Heart right ventricle (tissue), 16 donors: Measurements from ENCODE around the gene LARP1B. TPM values are rescaled to one million over a fixed set of nuclear protein-coding genes. Genes with fewer than 3 reads are reported as not detected.

Experiments used
- ATAC-seq, 8 donors: fragments of 200-7000 bp; cut with Tn5 transposase; one replicate each; pipeline ENCODE4 v1.9.1; 2020; ENCODE audit warnings: mild to moderate bottlenecking in 8 of 8, moderate library complexity in 8 of 8, moderate number of reproducible peaks in 1 of 8
- DNase-seq, 2 donors: peaks; one replicate each; pipeline ENCODE4 v3.0.0-alpha.2; 2020
- H3K27ac ChIP-seq, 10 donors: fragments of 200-600 bp; sonication (generic) in 2 of 10; one replicate each; pipeline versions ENCODE4 v1.5.0 to v1.8.0; 2020 to 2022; ENCODE audit warnings: mild to moderate bottlenecking in 3 of 10
- H3K27me3 ChIP-seq, 7 donors: fragments of 200-600 bp; one replicate each; pipeline ENCODE4 v1.8.0; 2021 to 2022; ENCODE audit warnings: mild to moderate bottlenecking in 2 of 7
- H3K36me3 ChIP-seq, 9 donors: fragments of 200-600 bp; sonication (generic) in 1 of 9; one replicate each; pipeline versions ENCODE4 v1.5.0 to v1.8.0; 2020 to 2022; ENCODE audit warnings: mild to moderate bottlenecking in 2 of 9
- H3K4me1 ChIP-seq, 9 donors: fragments of 200-600 bp; sonication (generic) in 1 of 9; one replicate each; pipeline versions ENCODE4 v1.5.0 to v1.8.0; 2020 to 2022; ENCODE audit warnings: mild to moderate bottlenecking in 4 of 9
- H3K4me3 ChIP-seq, 10 donors: fragments of 200-600 bp; sonication (generic) in 2 of 10; one replicate each; pipeline versions ENCODE4 v1.5.0 to v1.8.0; 2020 to 2022; ENCODE audit warnings: mild to moderate bottlenecking in 7 of 10, moderate library complexity in 2 of 10
- H3K9me3 ChIP-seq, 11 donors: fragments of 200-600 bp in 10 of 11; sonication (generic) in 2 of 11; one replicate each; pipeline versions ENCODE4 v1.5.0 to v1.8.0; 2013 to 2022; ENCODE audit warnings: mild to moderate bottlenecking in 2 of 11, control low read depth in 1 of 11, moderate library complexity in 1 of 11
- CTCF ChIP-seq, 9 donors: fragments of 200-600 bp; sonication (generic) in 2 of 9; IDR thresholded peaks; one replicate each; pipeline versions ENCODE4 v1.5.0 to v1.8.0; 2021 to 2022; ENCODE audit warnings: antibody characterized with exemption in 9 of 9, mild to moderate bottlenecking in 5 of 9, moderate library complexity in 1 of 9
- WGBS, 2 donors: extraction: QIAGEN DNeasy Blood & Tissue Kit; methylation state at CpG; one replicate each; pipeline ENCODE4 v1.1.7; 2013; ENCODE audit warnings: inconsistent platforms in 1 of 2; 5-methylcytosine and 5-hydroxymethylcytosine counted together
- intact Hi-C, 10 donors: fragments of 100-400 bp; cut with DNase I; formaldehyde crosslinking; loops; one replicate each; pipeline versions ENCODE4 v1.11.1 to v1.14.2; 2022
- polyA plus RNA-seq, 2 donors: library from polyadenylated mRNA; stranded (reverse); fragments of 200-250 nt; gene quantifications; one replicate each; pipeline ENCODE4 v1.2.3, GENCODE V29; 2013
- total RNA-seq, 10 donors: library from RNA; stranded (reverse); fragmentation: NEBNext Ultra II Directional in 3 of 10; extraction: Animal tissue kit (Norgen Biotek cat#: 25700) in 3 of 10; gene quantifications; one replicate each; pipeline versions ENCODE4 v1.2.1 to v1.2.4, GENCODE V29; 2021 to 2023
- donor health status: Arrhythmogenic right ventricular cardiomyopathy.
- donor health status: ischemic (EF 13 %, LVEDD 7.1; RV severe dilation, severe dysfunction).
- donor health status: healthy with polysubstance abuse.
- donor health status: DM: no; HTN: yes; CAD: no.
- donor health status: DM: no; HTN: no; CAD: no.
- donor health status: ischemic (EF 25% LVEDD 6.9; RV normal size, moderate dysfunction).
- donor health status: ischemic (EF 25% LVEDD 5.7; RV mildly dilated, moderate dysfunction).
- donor health status: healthy.
- donor health status: DM: yes; HTN: yes; CAD: no.
- donor health status: Ischemic cardiomyopathy.
- donor health status: ischemic (EF 35%, LVEDD 5.7; RV mildly dilated, moderate dysfunction).
- donor health status: nonischemic (EF 11% LVEDD 7.7; RV severe dilation, severe dysfunction).
- donor health status: DM: yes; HTN: yes; CAD: no.
- donor health status: PGD.
- donor health status: ischemic (EF 29% LVEDD 5.4; RV normal size, mild dysfunction).
- donor health status: nonischemic (EF 23%, LVEDD 6.1; RV moderate dilation, normal function).

Gene LARP1B
- total and polyA plus RNA-seq, 12 donors, result 14.5 to 20.3 (median 18.9) TPM

DNA sequence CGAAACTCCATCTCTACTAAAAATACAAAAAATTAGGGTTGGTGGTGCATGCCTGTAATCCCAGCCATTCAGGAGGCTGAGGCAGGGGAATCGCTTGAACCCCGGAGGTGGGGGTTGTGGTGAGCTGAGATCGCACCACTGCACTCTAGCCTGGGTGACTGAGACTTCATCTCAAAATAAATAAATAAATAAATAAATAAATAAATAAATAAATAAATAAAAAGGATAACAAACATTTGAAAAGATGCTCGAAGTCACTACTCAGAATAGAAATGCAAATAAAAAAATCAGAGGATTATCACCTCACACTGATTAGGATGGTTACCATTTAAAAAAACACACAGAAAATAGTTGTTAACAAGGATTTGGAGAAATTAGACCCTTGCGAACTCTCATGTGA lies 73.8 kb downstream of the LARP1B start:
- WGBS, 2 donors, result 98 to 99% methylated on average over 6 of the region's 6 CpGs
- ATAC-seq, result no peak
- H3K27ac ChIP-seq, result no peak overlapping the region
- H3K4me3 ChIP-seq, result no peak overlapping the region
- intact Hi-C loops, result no loop called here
- DNase-seq, result no peak
- H3K36me3 ChIP-seq, result peaks cover 0 to 8% (median 0%) of the 10 kb centered on the region in 9 donors
- no peak for TF ChIP-seq CTCF (IDR thresholded peaks at IDR 0.05)
- peaks cover 0 to 19% (median 0%) of the 10 kb centered on the region in 11 donors for H3K9me3 ChIP-seq
- H3K4me1 ChIP-seq, result no peaks in the 10 kb centered on the region
- no peaks in the 10 kb centered on the region for H3K27me3 ChIP-seq

DNA sequence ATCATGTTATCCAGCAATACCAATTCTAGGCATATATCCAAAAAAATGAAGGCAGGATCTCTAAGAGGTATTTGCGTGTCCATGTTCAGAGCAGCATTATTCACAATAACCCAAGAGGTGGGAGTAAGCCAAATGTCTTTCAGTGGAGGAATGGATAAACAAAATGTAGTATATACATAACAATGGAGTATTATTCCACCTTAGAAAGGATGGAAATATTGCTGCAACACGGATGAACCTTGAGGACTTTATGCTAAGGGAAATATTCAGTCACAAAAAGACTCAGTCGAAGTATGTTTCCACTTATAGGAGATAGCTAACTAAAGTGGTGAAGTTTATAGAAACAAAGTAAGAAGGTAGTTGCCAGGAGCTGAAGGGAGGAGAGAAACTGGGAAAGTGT lies 74.3 kb downstream of the LARP1B start:
- intact Hi-C loops, result no loop called here
- Histone ChIP-seq H3K9me3 (peaks cover 0 to 19% (median 0%) of the 10 kb centered on the region in 11 donors), H3K27ac (no peak overlapping the region), H3K36me3 (peaks cover 0 to 8% (median 0%) of the 10 kb centered on the region in 9 donors), H3K27me3 (no peaks in the 10 kb centered on the region), H3K4me1 (no peaks in the 10 kb centered on the region), H3K4me3 (no peak overlapping the region)
- DNase-seq (no peak), ATAC-seq (no peak)
- WGBS, 2 donors, result 91 to 95% methylated on average over 3 of the region's 3 CpGs
- no peak for TF ChIP-seq CTCF (IDR thresholded peaks at IDR 0.05)

GRCh38 chr4:128141866-128142265 lies 80.8 kb downstream of the LARP1B start:
- Histone ChIP-seq H3K27me3 (no peaks in the 10 kb centered on the region), H3K4me3 (no peak overlapping the region), H3K4me1 (no peaks in the 10 kb centered on the region), H3K36me3 (peaks cover 0 to 14% (median 0%) of the 10 kb centered on the region in 9 donors), H3K9me3 (peaks cover 0 to 14% (median 4%) of the 10 kb centered on the region in 11 donors), H3K27ac (no peak overlapping the region)
- ATAC-seq (no peak), DNase-seq (no peak)
- intact Hi-C loops, result no loop called here
- TF ChIP-seq CTCF (IDR thresholded peaks at IDR 0.05), result no peak

GRCh38 chr4:128145727-128146126 lies 84.6 kb downstream of the LARP1B start:
- TF ChIP-seq CTCF (IDR thresholded peaks at IDR 0.05), result no peak
- WGBS, 2 donors, result 98% methylated on average over 2 of the region's 2 CpGs
- peaks cover 0 to 14% (median 4%) of the 10 kb centered on the region in 11 donors for H3K9me3 ChIP-seq
- ATAC-seq (no peak), DNase-seq (no peak)
- H3K4me1 ChIP-seq, result no peaks in the 10 kb centered on the region
- H3K27ac ChIP-seq, result no peak overlapping the region
- H3K36me3 ChIP-seq, result peaks cover 0 to 14% (median 0%) of the 10 kb centered on the region in 9 donors
- H3K4me3 ChIP-seq, result no peak overlapping the region
- no peaks in the 10 kb centered on the region for H3K27me3 ChIP-seq
- intact Hi-C loops, result no loop called here
